Esophagus mucosa (tissue), 1 donor: Measurements from ENCODE around the gene PHC2. TPM values are rescaled to one million over a fixed set of nuclear protein-coding genes. Genes with fewer than 3 reads are reported as not detected.

Experiments
- ATAC-seq: fragments of 200-7000 bp; cut with Tn5 transposase; one replicate; pipeline ENCODE4 v1.9.1; 2020
- total RNA-seq: library from RNA; stranded (reverse); gene quantifications from one replicate; pipeline ENCODE4 v1.2.4, GENCODE V29; 2023
- donor health status: DM: yes; HTN: yes; CAD: no.

Gene PHC2
- total RNA-seq, 1 donor from 2014 or later, result 28.6 TPM

GRCh38 chr1:33420870-33421775, 9.8 kb downstream of the PHC2 start:
- ATAC-seq, result no peak

GRCh38 chr1:33418811-33419210, 12.1 kb downstream of the PHC2 start:
- ATAC-seq, result no peak

GRCh38 chr1:33414879-33415278, 16.0 kb downstream of the PHC2 start:
- ATAC-seq, result no peak

GRCh38 chr1:33410091-33410701, 20.7 kb downstream of the PHC2 start:
- ATAC-seq, result no peak

- no peak for ATAC-seq
Observed at GRCh38 chr1:33408093-33408436, 22.8 kb downstream of the PHC2 start.

- ATAC-seq, result no peak
Observed at GRCh38 chr1:33407352-33408092, 23.4 kb downstream of the PHC2 start.

- no peak for ATAC-seq
Observed at GRCh38 chr1:33402206-33402605, 28.7 kb downstream of the PHC2 start.

- ATAC-seq, result no peak
Observed at GRCh38 chr1:33401471-33401870, 29.4 kb downstream of the PHC2 start.

- no peak for ATAC-seq
Observed at GRCh38 chr1:33400153-33400911, 30.6 kb downstream of the PHC2 start.

- ATAC-seq, result no peak
Observed at GRCh38 chr1:33399375-33399774, 31.5 kb downstream of the PHC2 start.

- ATAC-seq, result no peak
Observed at GRCh38 chr1:33397994-33398393, 32.9 kb downstream of the PHC2 start.

GRCh38 chr1:33397125-33397506, 33.8 kb downstream of the PHC2 start:
- no peak for ATAC-seq

GRCh38 chr1:33396188-33397124, 34.4 kb downstream of the PHC2 start:
- no peak for ATAC-seq

- ATAC-seq, result no peak
Observed at GRCh38 chr1:33394770-33395169, 36.1 kb downstream of the PHC2 start.

- ATAC-seq, result no peak
Observed at GRCh38 chr1:33393991-33394390, 36.9 kb downstream of the PHC2 start.

GRCh38 chr1:33393524-33393923, 37.4 kb downstream of the PHC2 start:
- no peak for ATAC-seq

GRCh38 chr1:33392639-33393038, 38.3 kb downstream of the PHC2 start:
- ATAC-seq, result no peak

- ATAC-seq, result no peak
Observed at GRCh38 chr1:33392206-33392605, 38.7 kb downstream of the PHC2 start.

- no peak for ATAC-seq
Observed at GRCh38 chr1:33391343-33392078, 39.4 kb downstream of the PHC2 start.

GRCh38 chr1:33390542-33390941, 40.4 kb downstream of the PHC2 start:
- no peak for ATAC-seq
